ENCODE results near the gene USP4.
"Not testable (repeated sequence)": the region's sequence is repeated elsewhere in the genome, so short reads cannot be mapped to it uniquely, and the experiment has no call there.

Gene USP4

DNA sequence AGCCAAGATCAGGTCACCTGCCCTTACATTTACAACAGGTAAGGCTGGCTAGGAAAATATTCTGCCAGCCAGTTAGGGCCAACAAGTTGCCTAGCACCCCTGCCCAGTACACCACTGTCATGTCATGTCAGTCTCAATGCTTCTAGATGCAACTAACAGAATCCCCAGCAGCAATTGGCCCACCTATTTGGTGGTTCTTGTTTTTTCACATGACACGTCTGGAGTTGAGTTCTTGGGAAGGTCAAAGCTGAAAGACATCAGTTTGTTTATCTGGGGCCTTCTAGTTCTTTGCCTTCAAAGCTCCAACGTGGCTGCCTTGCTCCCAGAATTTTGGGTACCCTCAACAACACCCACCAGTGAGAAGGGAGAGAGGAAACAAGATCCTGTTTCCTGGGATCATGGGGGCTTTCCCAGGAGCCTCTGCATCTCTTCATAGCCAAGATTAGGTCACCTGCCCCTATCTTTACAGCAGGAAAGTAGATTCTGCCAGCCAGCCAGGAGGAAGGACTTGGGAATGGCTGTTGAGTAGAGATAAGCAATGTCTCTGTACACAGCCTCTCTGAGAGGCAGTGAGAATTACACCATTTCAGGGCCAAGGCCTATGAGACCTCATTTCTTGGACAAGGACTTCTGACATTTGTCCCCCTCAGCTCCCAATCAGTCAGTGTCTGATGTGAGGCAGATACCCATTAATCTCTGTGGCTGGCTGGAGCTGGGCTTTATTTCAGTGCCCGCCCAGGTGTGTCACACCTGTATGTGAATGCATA, 9.7 kb upstream of the USP4 start:
- DNase-seq = no peak

DNA sequence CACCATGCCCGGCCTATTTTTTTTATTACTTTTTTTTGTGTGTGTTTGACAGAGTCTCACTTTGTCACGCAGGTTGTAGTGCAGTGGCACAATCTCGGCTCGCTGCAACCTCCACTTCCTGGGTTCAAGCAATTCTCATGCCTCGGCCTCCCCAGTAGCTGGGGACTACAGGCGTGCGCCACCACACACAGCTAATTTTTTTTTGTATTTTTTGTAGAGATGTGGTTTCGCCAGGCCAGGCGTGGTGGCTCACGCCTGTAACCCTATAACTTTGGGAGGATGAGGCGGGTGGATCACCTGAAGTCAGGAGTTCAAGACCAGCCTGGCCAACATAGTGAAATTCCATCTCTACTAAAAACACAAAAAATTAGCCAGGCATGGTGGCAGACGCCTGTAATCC, 8.5 kb upstream of the USP4 start:
- not testable (repeated sequence) for DNase-seq

DNA sequence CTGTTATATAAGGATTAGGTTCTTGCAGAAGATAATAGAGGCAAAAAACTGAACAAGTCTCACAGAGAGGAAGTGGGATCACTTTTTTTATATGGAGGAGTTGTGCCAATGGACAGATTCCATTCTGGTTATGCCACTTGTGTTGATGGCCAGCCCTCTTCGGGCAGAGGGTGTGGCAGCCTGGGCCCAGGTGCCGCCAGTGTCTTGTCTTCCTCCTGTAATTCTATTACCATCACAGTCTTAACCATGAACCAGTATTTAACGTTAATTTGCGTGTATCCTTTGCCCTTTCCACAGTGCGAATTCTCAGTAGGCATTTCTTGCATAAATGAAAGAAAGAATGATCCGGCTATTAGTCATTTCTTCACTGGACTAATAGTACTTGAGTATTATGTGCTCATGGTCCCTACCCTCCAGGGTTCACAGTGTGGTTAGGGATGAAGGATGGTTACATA, 7.0 kb upstream of the USP4 start:
- DNase-seq = no peak

DNA sequence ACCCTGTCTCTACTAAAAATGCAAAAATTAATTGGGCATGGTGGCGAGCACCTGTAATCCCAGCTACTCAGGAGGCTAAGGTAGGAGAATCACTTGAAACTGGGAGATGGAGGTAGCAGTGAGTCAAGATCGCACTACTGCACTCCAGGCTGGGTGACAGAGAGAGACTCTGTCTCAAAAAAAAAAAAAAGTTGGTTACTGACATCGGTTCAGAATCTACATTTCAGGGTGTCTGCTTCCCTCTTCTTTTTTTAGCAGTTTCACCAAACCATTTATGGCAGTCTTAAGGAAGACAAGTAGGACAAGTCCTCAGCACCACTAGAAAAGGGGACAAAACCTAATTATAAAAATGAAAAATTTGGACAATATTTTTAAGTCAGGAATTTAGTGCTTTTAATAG, 3.3 kb upstream of the USP4 start:
- no peak for DNase-seq

DNA sequence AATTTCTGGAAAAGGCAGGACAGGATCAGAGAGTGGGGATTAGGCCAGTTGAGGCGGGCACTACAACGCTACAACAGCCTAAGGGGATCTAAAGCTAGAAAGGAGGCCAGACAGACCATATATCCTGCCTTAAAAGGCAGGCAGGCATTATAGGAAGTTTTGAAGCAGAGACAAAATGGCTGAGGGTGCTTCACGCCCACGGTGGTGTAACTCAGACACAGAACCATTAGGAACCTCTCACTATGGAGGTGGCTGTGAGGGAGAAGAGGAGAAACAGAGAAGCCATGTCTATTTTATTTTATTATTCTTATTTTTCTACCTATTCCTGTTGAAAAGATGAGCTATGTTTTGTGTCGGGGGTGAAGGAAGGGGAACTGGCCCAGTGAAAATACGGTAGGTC, 2.1 kb upstream of the USP4 start:
- DNase-seq = no peak

DNA sequence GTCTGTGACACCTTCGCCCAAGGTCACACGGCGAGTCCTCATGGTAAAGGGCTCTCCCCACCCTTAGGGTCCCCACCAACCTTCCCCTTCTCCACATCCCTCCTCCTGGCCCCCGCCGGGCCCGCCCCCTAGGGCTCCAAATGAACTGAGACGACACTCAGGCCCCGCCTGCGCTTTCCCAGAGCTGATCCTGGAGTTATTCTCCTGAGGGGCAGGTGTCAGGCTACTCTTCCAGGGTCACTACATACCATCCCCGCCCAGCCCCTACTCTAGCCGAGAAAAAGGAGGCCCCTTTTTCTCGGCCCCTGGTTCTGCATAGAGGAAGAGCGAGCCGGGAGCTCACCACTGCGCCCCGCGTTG, 292 bp downstream of the USP4 start:
- no peak for DNase-seq

DNA sequence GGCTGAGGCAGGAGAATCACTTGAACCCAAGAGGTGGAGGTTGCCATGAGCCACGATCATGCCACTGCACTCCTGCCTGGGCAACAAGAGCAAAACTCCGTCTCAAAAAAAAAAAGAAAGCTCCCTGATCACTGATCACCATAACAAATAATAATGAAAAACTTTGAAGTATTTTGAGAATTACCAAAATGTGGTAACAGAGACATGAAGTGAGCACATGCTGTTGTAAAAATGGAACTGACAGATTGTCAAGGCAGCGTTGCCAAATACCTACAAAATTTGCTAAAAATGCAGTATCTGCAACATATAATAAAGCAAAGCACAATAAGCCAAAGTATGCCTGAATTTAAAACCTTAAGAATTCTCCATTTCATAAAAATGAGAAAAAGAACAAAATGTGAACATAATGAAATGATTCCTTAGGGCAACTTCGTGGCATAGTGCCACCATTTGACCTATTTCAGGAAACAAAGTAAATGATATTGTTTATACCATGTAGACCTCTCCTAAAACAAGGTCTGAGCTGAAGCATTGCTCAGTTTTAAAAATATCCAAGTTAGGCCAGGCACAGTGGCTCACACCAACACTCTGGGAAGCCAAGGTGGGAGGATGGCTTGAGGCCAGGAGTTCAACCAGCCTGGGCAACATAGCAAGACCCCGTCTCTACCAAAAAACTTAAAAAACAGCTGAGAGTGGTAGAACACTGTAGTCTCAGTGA, 5.8 kb downstream of the USP4 start:
- DNase-seq = no peak

DNA sequence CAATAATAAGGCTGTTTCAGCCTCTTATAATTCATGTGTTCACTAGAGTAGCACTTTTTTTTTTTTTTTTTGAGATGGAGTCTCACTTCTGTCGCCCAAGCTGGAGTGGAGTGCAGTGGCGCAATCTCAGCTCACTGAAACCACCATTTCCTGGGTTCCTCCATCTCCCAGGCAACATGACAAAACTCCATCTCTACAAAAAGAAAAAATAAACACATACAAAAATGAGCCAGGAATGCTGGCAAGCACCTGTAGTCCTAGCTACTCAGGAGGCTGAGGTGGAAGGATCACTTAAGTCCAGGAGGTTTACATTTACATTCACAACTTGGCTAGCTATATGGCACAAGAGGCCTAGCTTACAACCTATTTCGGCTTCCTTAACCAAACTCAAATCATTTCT, 6.8 kb downstream of the USP4 start:
- no peak for DNase-seq

DNA sequence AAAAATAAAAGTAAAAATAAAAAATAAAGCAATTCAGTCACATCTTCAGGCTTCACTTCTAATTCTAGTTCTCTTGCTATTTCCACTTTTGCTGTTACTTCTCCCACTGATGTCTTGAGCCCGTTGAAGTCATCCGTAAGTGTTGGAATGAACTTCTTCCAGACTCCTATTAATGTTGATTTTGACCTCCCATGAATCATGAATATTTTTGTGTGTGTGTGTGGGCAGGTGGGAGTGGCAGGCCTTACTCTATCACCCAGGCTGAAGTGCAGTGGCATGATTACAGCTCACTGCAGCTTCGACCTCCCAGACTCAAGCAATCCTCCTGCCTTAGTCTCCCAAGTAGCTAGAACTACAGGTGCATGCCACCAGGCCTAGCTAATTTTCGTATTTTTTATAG, 10.7 kb downstream of the USP4 start:
- no peak for DNase-seq

DNA sequence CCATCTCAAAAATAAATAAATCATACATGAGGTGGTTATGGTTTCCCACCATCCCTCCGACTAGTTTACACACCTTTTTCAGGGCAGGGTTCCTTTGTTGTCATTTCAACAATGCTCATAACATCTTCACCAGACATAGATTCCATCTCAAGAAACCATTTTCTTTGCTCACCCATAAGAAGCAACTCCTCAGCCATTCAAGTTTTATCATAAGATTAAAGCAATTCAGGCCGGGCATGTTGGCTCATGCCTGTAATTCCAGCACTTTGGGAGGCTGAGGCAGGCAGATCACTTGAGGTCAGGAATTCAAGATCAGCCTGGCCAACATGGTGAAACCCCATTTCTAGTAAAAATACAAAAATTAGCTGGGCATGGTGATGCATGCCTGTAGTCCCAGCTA, 11.5 kb downstream of the USP4 start:
- not testable (repeated sequence) for DNase-seq

DNA sequence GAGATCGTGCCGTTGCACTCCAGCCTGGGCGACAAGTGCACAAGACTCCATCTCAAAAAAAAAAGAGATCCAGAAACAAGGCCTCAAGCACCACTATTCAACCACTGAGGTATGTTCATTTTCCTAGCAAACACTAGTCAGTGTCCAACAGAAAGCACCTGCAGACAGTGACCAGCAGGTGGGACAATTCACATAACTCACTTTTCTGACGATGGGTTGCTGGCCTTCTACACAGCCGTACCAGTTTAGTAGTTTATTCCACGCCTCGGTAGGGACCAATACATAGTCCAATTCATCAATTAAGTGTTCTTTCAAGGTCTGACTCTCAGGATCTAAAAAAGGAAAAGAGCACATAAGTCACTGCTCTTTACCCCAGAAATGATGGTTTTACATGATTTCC, 12.4 kb downstream of the USP4 start:
- DNase-seq = no peak

DNA sequence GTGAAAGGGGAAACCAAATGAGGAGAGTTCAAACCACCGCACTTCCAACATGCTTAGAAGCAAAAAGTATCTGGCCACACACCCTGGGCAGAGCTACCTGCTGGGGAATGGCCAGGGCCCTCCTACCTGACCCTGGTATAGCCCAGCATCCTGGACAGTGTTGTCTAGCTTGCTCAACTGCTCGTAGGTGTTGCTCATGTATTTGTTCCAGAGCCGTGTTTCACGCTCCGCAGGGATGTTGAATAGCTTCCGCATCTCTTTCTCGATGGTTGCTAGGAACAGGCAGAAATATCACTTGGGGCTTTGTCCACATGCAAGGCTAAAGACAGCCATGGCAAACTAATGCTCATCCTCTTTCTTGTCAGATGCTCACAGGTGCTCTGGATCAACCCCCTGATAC, 15.1 kb downstream of the USP4 start:
- DNase-seq = no peak

DNA sequence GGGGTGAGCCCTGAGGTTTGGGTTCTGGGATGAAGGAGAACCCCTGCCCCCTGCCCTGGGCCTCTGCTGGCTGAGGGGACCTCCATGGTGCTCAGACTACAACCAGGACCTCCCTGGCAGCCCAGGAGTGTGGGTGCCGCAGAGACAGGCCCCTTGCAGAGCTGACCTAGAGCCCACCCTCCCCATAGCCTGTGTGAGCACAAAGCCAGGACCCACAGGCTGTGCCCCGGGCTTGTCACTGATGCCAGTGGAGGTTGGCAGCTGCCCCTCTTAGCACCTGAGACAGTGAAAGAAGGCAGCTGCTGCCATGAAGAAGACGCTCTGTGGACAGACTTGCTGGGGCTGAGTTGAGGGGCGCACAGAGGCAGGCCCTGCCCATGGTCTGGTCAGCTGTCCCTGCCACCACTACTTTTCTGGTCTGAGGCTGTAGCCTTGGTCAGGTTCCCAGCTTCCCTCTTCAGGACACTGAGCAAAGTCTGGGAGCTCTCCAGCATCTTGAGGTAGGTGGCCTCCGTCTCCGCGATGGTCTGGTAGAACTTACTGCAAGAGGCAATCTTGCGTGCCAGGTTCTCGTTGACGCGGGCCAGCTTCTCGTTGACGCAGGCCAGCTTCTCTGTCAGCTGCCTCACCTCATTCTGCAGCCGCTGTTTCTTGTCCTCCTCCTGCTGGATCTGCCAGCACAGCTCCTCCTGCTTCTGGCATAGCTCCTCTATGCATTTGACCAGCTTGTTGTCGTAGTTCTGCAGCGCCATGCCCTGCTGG, 23.0 kb downstream of the USP4 start:
- no peak for DNase-seq

DNA sequence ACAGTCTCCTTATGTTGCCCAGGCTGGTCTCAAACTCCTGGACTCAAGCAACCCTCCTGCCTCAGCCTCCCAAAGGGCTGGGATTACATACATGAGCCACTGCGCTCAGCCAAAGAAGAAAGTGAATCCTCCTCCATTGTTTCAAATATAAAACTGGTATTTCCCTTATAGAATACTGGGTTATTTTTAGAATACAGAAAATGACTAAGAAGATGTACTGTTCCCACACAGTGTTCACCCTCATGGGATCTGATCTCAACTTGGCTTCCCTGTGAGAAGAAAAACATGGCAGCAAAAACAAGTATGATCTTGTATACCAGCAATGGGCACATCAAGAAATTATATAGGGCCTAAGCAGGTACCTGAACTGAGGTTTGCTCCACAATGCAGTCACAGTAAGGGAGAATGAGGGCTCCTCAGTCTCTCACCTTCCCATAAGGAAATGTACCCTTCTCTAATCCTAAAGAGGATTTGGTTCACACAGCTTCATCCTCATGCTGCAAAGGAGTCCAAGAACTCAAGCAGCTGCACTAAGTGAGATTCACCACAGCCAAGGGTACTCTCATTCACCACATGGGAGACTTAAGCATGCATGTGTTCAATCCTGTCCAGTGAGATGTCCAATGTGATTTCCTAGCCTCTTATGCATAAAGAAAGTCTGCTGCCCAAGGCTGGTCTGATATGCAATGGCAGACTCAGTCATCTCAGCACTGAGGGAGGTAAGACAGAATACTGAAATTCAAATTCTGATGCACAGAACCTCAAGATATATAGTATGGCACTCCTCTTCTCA, 25.8 kb downstream of the USP4 start:
- no peak for DNase-seq

DNA sequence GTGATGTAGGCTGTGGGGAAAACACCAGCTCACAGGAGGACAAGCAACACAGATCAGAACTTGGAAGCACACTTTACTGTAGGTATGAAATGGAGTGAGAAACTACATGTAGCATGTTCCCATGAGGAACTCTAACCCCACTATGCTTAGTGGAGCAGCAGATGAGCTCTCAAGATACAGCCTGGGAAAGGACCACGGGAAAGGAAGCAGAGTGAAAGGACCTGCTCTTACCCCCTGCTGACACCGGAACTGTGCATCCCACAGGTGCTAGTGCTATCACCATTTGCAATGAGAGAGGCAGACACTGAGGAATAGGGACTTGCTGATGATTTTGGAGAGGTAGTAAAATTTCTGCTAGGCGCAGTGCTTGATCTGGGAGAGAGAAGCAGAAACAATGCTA, 28.6 kb downstream of the USP4 start:
- no peak for DNase-seq

DNA sequence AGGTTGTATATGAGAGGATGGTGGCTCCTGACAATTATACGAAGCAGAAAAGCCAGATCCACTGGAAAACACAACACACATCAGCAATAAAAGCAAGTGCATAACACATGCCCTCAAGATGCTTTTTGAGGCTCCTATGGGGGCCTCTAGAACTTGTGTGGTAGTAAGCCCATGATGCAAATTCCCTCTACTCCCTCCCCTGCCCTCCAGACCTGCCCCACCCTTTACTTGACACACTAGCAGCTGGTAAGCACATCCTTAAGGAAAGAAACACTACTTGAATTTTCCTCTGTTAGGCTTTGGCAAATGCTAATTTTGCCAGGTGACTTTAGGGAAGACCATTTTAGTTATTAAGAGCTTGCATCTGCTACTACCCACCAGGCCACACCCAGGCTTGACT, 29.2 kb downstream of the USP4 start:
- DNase-seq = no peak

DNA sequence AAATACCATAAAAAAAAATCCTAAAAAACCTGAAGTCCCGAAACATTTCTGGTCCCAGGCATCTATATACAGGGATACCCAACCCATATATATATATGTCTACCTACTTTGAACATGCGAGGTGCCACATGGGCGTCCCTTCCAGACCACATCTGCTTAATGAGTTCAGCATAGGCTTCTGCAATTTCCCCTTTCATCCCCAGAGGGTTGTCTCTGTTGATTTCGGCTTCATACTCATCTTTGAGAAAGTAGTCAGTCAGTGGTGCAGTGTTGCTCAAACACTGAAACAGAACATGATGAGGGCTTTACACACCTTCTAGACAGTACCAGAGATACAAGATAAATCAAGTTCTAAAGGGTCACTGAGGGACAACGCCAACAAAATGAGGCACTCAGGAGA, 34.2 kb downstream of the USP4 start:
- no peak for DNase-seq

DNA sequence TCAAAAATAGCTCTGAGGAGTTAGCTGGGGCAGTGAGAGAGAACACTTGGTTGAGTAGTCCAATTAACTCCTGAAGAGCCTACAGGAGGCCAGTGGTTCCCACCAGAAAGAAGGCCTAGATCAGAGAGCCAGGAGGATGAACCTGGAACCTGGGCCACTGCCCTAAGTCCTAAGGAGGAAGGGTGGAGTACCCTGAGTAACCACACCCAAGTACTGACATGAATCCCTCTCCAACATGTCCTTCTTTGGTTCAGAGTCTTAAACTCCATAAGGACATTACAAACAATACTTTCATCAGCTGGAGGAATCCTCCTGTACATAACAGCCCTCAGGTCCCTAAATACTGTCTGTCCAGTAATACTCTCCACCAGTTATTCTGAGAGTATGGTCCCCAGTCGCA, 37.2 kb downstream of the USP4 start:
- no peak for DNase-seq

DNA sequence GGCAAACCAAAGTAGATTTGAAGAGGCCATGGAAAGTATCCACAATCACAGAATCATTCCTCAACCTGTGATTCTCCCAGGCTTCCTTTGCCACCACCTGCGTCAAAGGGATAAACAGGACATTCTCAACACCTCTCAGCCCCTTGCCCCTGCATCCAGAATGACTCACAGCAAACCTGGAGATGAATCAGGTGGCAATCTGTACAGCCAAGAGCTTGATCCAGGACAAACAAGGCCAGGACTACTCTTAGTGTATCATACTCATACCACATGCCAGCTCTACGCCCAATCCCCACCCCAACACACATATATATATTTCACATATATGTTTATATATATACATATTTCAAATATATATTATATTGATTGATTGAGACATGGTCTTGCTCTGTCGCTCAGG, 39.3 kb downstream of the USP4 start:
- no peak for DNase-seq

DNA sequence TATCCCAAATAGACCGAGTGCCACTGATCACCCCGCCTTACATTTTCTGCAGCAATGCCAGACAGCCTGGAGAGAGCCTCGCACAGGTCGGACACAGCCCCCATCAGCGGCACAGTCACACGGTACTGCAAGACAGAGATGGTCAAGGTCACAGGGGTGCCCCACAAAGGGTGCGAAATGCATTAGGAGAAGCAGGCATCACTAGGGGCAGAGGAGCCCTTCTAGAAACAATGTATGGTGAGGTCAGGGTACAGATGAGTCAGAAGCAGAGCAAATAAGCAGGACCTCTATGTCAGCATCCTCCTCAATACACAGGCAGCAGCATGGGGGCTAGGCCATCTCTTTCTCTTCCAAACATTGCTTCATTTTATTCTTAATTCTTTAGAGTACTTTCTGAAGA, 41.3 kb downstream of the USP4 start:
- DNase-seq = no peak

DNA sequence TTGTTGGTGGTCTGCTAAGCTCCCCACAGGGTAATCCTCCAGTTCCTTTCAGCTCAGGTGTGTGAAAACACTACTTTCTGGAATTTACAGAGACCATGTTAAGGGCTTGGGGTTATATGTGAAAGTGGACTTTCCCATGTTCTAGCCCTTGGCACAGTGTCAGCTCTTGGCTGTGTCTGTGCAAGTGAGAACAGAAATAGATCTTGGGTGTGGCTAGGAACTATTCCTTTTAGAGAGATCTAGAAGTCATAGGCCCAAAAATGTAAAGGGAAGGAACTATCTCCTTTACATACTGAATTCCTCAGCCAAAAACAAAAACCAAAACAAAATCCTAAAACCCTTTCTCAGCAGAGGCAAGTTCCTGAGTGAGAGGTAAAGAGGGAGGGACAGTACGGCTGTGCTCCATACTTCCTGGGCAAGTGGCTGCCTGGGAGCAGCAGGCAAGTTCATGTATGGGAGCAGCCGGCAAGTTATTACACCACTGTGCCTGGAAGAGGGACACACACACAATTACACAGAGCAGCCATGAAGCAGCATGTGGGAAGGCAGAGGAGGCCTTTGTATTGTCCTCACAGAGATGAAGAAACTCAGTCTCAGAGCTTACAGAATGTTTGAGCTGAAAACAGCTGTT, 43.0 kb downstream of the USP4 start:
- no peak for DNase-seq

DNA sequence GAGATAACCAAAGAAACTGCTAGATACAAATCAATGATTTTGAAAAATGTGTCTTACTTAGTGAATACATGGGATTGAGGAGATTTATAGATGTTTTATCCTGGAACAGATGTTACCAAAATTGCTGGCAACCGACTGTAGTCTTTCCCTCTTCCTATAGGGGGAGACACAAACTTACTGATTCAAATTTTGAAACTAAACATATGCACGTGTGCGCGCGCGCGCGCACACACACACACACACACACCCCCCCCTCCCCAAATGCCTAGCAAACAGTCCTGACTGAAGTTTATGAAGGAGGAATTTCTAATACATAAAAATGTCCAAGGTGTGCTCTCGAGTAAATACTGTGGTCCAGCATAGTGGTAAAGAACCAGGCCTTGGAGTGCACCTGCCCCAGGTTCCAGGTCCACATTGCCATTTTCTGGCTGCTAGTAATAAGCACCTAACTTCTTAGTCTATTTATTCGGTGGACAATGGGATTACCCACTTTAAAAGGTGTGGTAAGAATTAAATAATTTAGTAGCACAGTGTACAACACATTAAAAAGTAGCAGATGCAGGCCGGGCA, 44.3 kb downstream of the USP4 start:
- DNase-seq = no peak
